ENCODE results near the gene SUPT3H. TPM values are rescaled to one million over a fixed set of nuclear protein-coding genes. Genes with fewer than 3 reads are reported as not detected.
A peak's percentile ranks its signal among the peaks of the same experiment; 100 is the strongest.

Gene SUPT3H
- total RNA-seq, 8 experiments from 2014 or later, result 8.7 to 43.2 (median 20.5) TPM

GRCh38 chr6:45038226-45038625, 339.5 kb downstream of the SUPT3H start:
- H3K4me3 ChIP-seq, result no peak overlapping the region
- no peak overlapping the region for H3K27ac ChIP-seq
- in situ Hi-C loops (cut with MboI; ENCODE audit: low pct_unique_long_range_greater_than_20kb in 2 of 9, low sequenced_read_pairs in 9 of 9, unreplicated experiment in 9 of 9), result no loop called here
- 44 to 100% (median 94%) methylated on average over 1 of the region's 1 CpG; no CpG with 5 or more reads in 2 of the 10 experiments for WGBS, 10 experiments
- no peak for ATAC-seq (replicated peaks in 6 of 8)
- no peaks in the 10 kb centered on the region for H3K4me1 ChIP-seq (replicated peaks in 1 of 2)

GRCh38 chr6:45036103-45036502, 341.6 kb downstream of the SUPT3H start:
- H3K27ac ChIP-seq, result no peak overlapping the region
- in situ Hi-C loops (cut with MboI; ENCODE audit: low pct_unique_long_range_greater_than_20kb in 2 of 9, low sequenced_read_pairs in 9 of 9, unreplicated experiment in 9 of 9), result no loop called here
- WGBS, 10 experiments, result 85 to 100% (median 90%) methylated on average over 2 to 3 of the region's 3 CpGs; no CpG with 5 or more reads in 1 of the 10 experiments

DNA sequence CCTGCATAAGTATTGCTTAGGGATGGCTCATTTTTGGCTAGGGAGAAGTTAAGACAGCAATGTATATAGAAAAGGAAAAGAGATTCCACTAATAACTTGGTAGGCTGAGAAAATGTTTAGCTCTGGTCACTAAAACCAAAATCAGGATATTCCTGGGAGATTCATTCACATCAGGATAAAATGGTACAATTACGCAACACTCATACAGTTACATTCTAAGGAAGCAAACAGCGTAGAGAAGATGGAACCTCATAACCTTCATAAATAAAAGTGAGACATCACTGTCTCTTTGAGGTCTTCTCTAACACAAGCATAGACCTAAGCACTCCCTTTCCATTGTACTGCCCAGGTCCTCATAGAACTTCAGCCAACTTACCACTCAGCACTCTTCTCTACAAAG, 345.3 kb downstream of the SUPT3H start:
- Histone ChIP-seq H3K27ac (no peak overlapping the region), H3K4me3 (no peak overlapping the region), H3K4me1 (replicated peaks in 1 of 2) (no peaks in the 10 kb centered on the region)
- ATAC-seq (replicated peaks in 6 of 8), result no peak
- in situ Hi-C loops (cut with MboI; ENCODE audit: low pct_unique_long_range_greater_than_20kb in 2 of 9, low sequenced_read_pairs in 9 of 9, unreplicated experiment in 9 of 9), result no loop called here
- WGBS, 10 experiments, result 60 to 100% (median 100%) methylated on average over 1 to 2 of the region's 2 CpGs; no CpG with 5 or more reads in 1 of the 10 experiments

More at GRCh38 chr6:45036103-45036502, 341.6 kb downstream of the SUPT3H start:
- Histone ChIP-seq H3K4me1 (replicated peaks in 1 of 2) (no peaks in the 10 kb centered on the region), H3K4me3 (no peak overlapping the region)
- no peak for ATAC-seq (replicated peaks in 6 of 8)

GRCh38 chr6:45031601-45032000, 346.1 kb downstream of the SUPT3H start:
- H3K27ac ChIP-seq, result no peak overlapping the region
- in situ Hi-C loops (cut with MboI; ENCODE audit: low pct_unique_long_range_greater_than_20kb in 2 of 9, low sequenced_read_pairs in 9 of 9, unreplicated experiment in 9 of 9), result no loop called here
- no peak overlapping the region for H3K4me3 ChIP-seq
- H3K4me1 ChIP-seq (replicated peaks in 1 of 2), result no peaks in the 10 kb centered on the region
- ATAC-seq (replicated peaks in 6 of 8), result no peak
- 100% methylated on average over 1 of the region's 1 CpG; no CpG with 5 or more reads in 2 of the 10 experiments for WGBS, 10 experiments

DNA sequence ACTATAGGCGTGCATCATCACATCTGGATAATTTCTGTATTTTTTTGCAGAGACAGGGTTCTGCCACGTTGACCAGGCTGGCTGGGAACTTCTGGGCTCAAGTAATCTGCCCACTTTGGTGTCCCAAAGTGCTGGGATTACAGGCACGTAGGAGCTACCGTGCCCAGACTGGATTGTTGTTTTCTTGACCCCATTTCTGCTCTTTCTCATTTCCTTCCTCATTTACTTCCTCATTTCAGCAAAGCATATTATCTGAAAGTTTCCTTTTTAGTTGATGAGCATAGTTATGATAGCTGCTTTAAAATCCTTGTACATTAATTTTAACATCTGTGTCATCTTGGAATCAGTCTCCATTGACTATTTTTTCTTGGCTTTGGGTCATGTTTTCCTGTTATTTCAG, 350.6 kb downstream of the SUPT3H start:
- no peak overlapping the region for H3K4me3 ChIP-seq
- in situ Hi-C loops (cut with MboI; ENCODE audit: low pct_unique_long_range_greater_than_20kb in 2 of 9, low sequenced_read_pairs in 9 of 9, unreplicated experiment in 9 of 9), result no loop called here
- H3K27ac ChIP-seq, result no peak overlapping the region
- ATAC-seq (replicated peaks in 6 of 8), result no peak
- no peaks in the 10 kb centered on the region for H3K4me1 ChIP-seq (replicated peaks in 1 of 2)
- WGBS, 10 experiments, result 0 to 100% (median 90%) methylated on average over 1 to 4 of the region's 4 CpGs; no CpG with 5 or more reads in 2 of the 10 experiments

DNA sequence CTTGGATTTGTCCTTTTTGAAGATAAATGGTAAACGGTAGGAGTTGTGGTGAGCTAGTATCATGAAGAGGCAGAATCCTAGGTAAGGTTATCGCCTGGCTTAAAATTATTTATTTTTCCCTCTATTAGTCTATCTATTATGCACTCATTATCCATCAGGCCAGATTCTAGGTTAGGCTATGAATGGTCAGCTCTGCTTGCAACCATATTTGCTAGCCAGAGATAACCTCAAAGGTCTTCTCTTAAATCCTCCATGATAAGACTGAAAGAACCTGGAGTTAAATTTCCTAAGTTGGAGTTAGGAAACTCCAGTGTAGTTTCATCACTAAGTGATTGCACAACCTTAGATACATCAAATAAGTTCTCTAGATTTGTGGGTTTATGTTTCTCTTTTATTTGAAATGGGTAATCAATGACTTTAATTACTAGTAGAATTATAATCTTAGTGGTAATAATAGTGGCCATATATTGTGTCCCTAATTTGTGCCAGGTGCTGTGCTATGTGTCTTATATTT, 351.7 kb downstream of the SUPT3H start:
- no peak overlapping the region for H3K27ac ChIP-seq
- no peak overlapping the region for H3K4me3 ChIP-seq
- WGBS, 10 experiments, result 79 to 100% (median 95%) methylated on average over 1 to 2 of the region's 2 CpGs; no CpG with 5 or more reads in 2 of the 10 experiments
- no peaks in the 10 kb centered on the region for H3K4me1 ChIP-seq (replicated peaks in 1 of 2)
- in situ Hi-C loops (cut with MboI; ENCODE audit: low pct_unique_long_range_greater_than_20kb in 2 of 9, low sequenced_read_pairs in 9 of 9, unreplicated experiment in 9 of 9), result no loop called here
- no peak for ATAC-seq (replicated peaks in 6 of 8)

DNA sequence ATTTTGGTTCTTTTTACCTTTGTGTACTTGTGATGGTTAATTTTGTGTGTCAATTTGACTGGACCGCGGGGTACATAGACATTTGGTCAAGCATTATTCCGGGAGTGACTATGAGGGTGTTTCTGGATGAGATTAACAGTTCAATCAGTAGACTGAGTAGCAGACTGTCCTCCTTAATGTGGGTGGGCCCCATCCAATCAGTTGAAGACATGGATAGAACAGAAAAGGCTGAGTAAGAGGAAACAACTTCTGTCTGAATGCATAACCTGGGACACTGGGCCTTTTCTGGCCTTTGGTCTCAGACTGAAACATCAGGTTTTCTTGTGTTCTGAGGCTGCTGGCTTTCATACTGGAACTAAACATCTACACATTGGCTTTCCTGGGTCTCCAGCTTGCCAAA, 353.1 kb downstream of the SUPT3H start:
- H3K27ac ChIP-seq, result no peak overlapping the region
- H3K4me1 ChIP-seq (replicated peaks in 1 of 2), result no peaks in the 10 kb centered on the region
- in situ Hi-C loops (cut with MboI; ENCODE audit: low pct_unique_long_range_greater_than_20kb in 2 of 9, low sequenced_read_pairs in 9 of 9, unreplicated experiment in 9 of 9), result no loop called here
- no peak for ATAC-seq (replicated peaks in 6 of 8)
- WGBS, 10 experiments, result 31 to 100% (median 96%) methylated on average over 2 to 3 of the region's 3 CpGs; no CpG with 5 or more reads in 1 of the 10 experiments
- H3K4me3 ChIP-seq, result no peak overlapping the region

DNA sequence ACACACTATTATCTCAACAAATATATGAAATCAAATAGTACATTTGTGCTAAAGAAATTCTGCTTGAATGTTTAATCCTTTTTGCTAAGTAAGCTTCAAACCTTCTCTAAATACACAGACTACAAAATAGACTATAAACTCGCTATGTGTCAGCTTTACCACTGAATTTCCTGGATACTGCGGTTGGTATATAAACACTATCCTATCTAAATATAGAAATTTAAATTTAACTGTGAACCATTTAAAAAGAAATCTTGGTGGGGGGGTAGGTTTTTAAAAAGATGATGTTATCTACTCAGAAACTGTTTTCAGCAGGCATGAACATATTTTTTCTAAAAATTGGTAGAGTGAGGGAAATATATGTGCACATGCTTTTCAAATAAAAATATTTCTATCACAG, 356.1 kb downstream of the SUPT3H start:
- Histone ChIP-seq H3K27ac (no peak overlapping the region), H3K4me3 (no peak overlapping the region), H3K4me1 (replicated peaks in 1 of 2) (no peaks in the 10 kb centered on the region)
- WGBS, 10 experiments, result 71 to 100% (median 95%) methylated on average over 2 of the region's 2 CpGs; no CpG with 5 or more reads in 1 of the 10 experiments
- no peak for ATAC-seq (replicated peaks in 6 of 8)
- in situ Hi-C loops (cut with MboI; ENCODE audit: low pct_unique_long_range_greater_than_20kb in 2 of 9, low sequenced_read_pairs in 9 of 9, unreplicated experiment in 9 of 9), result no loop called here

- Histone ChIP-seq H3K4me3 (no peak overlapping the region), H3K4me1 (replicated peaks in 1 of 2) (no peaks in the 10 kb centered on the region), H3K27ac (no peak overlapping the region)
- in situ Hi-C loops (cut with MboI; ENCODE audit: low pct_unique_long_range_greater_than_20kb in 2 of 9, low sequenced_read_pairs in 9 of 9, unreplicated experiment in 9 of 9), result no loop called here
- peak in 2 of 8 experiments; percentile 85 to 94 for ATAC-seq (replicated peaks in 6 of 8)
Observed at GRCh38 chr6:45012687-45013086, 365.0 kb downstream of the SUPT3H start.

GRCh38 chr6:45009576-45009975, 368.2 kb downstream of the SUPT3H start:
- in situ Hi-C loops (cut with MboI; ENCODE audit: low pct_unique_long_range_greater_than_20kb in 2 of 9, low sequenced_read_pairs in 9 of 9, unreplicated experiment in 9 of 9), result no loop called here
- H3K27ac ChIP-seq, result no peak overlapping the region
- WGBS, 10 experiments, result 79 to 100% (median 93%) methylated on average over 1 to 3 of the region's 3 CpGs
- ATAC-seq (replicated peaks in 6 of 8), result no peak
- H3K4me1 ChIP-seq (replicated peaks in 1 of 2), result no peaks in the 10 kb centered on the region
- H3K4me3 ChIP-seq, result no peak overlapping the region

DNA sequence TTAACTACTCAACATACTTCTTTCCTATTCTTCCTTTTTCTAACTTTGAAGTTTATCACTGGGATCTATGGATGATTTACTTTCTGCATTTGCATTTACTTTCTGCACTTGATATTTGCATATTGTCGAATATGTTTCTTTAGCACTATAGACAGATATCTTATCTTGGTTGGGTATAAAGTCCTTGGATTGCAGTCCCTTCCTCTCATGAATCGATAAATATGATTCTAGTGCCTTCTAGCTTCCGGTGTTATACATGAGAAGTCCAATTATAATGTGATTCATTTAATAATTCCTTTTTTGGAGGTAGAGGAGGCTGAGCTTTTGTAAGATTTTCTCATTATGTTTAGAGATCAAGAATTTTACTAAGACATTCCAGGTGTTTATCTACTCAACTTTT, 370.8 kb downstream of the SUPT3H start:
- in situ Hi-C loops (cut with MboI; ENCODE audit: low pct_unique_long_range_greater_than_20kb in 2 of 9, low sequenced_read_pairs in 9 of 9, unreplicated experiment in 9 of 9), result no loop called here
- 80 to 100% (median 97%) methylated on average over 1 to 3 of the region's 3 CpGs for WGBS, 10 experiments

GRCh38 chr6:45003961-45004360, 373.8 kb downstream of the SUPT3H start:
- H3K4me3 ChIP-seq, result no peak overlapping the region
- no peaks in the 10 kb centered on the region for H3K4me1 ChIP-seq (replicated peaks in 1 of 2)
- no peak for ATAC-seq (replicated peaks in 6 of 8)
- 0 to 79% (median 48%) methylated on average over 1 to 2 of the region's 2 CpGs; no CpG with 5 or more reads in 1 of the 10 experiments for WGBS, 10 experiments
- in situ Hi-C loops (cut with MboI; ENCODE audit: low pct_unique_long_range_greater_than_20kb in 2 of 9, low sequenced_read_pairs in 9 of 9, unreplicated experiment in 9 of 9), result no loop called here
- H3K27ac ChIP-seq, result no peak overlapping the region

More for the DNA sequence above, 370.8 kb downstream of the SUPT3H start:
- Histone ChIP-seq H3K27ac (no peak overlapping the region), H3K4me1 (replicated peaks in 1 of 2) (no peaks in the 10 kb centered on the region), H3K4me3 (no peak overlapping the region)
- no peak for ATAC-seq (replicated peaks in 6 of 8)

DNA sequence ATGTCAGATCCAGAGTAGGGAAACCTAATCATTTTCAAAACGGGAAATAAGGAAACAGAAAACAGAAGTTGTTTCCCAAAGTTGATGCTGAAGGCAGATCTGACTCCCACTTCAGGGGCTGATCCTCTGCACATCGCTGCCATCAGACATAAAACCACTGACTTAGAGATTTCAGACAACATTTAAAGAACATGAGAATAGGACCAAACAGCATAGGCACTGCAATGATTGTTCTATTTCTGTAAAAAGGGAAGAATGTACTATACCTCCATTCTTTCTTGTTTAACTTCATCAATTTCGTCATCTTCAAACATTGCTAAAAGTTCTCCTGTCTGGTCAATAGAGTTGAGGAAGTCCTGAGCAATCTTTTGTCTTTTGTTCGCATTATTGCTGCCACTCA, 374.3 kb downstream of the SUPT3H start:
- ATAC-seq (replicated peaks in 6 of 8), result no peak
- Histone ChIP-seq H3K4me3 (no peak overlapping the region), H3K27ac (no peak overlapping the region), H3K4me1 (replicated peaks in 1 of 2) (no peaks in the 10 kb centered on the region)
- WGBS, 10 experiments, result 48 to 97% (median 79%) methylated on average over 1 to 4 of the region's 4 CpGs; no CpG with 5 or more reads in 1 of the 10 experiments
- in situ Hi-C loops (cut with MboI; ENCODE audit: low pct_unique_long_range_greater_than_20kb in 2 of 9, low sequenced_read_pairs in 9 of 9, unreplicated experiment in 9 of 9), result no loop called here

DNA sequence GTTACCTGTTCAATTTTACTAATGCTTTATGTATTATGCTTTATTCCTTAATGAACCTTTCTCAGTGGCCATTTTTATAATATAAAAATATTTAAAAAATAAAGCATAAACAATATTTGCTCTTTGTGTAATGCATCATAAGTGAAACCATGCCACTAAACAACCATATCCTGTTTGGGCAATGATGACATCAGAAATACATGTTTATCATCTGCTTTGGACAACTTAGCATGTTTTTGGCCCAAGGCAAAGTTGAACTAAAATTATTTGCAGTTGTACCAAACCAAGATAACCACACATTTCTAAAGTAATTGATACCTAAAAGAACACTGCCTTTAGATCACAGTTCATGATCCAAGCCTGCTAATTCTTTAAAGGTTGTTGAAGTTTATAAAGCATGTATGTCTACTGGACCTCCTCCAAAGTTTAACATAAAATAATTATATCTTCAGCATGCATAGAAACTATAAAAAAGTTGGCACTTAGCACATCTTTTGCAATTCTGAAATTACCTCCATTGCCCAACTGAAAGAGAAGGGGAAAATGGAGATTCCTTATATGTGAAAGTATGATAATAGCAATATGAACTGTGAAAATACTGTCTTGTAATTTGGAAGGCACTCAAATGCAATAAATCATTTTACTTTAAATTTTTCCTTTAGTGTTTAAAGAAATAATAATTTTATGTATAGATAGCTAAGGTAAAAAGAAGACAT, 375.2 kb downstream of the SUPT3H start:
- Histone ChIP-seq H3K27ac (no peak overlapping the region), H3K4me1 (replicated peaks in 1 of 2) (no peaks in the 10 kb centered on the region), H3K4me3 (no peak overlapping the region)
- ATAC-seq (replicated peaks in 6 of 8), result peak in 2 of 8 experiments; percentile 46 to 53
- in situ Hi-C loops (cut with MboI; ENCODE audit: low pct_unique_long_range_greater_than_20kb in 2 of 9, low sequenced_read_pairs in 9 of 9, unreplicated experiment in 9 of 9), result no loop called here
